GM12878 (cell line): ENCODE data around the gene HERPUD2. TPM values are rescaled to one million over a fixed set of nuclear protein-coding genes. Genes with fewer than 3 reads are reported as not detected.
"Not testable (repeated sequence)": the region's sequence is repeated elsewhere in the genome, so short reads cannot be mapped to it uniquely, and the experiment has no call there.

Source experiments
- ATAC-seq: fragments of 200-7000 bp; cut with Tn5 transposase; 3 replicates; pipeline ENCODE4 v1.9.1; 2020; ENCODE audit warnings: mild to moderate bottlenecking, moderate library complexity
- BruUV-seq: library from RNA; stranded (reverse); fragments of 400-500 nt; replicated peaks from 2 replicates; lab custom pipeline; 2021; lab: Mats Ljungman, UMichigan
- CTCF ChIA-PET: fragments of 300-600 bp; sonication (Branson Sonifier 250); formaldehyde crosslinking; extraction: SDS; loops from one replicate; lab custom pipeline; 2021; ENCODE audit warnings: inconsistent platforms; lab: Yijun Ruan, JAX
- POLR2A ChIA-PET: fragments of 350-600 bp; formaldehyde crosslinking; extraction: SDS; loops from one replicate; lab custom pipeline; 2021; ENCODE audit warnings: inconsistent platforms; lab: Charles Lee
- RAD21 ChIA-PET: fragments of 300-600 bp; sonication (Branson Sonifier 250); formaldehyde crosslinking; loops from one replicate; lab custom pipeline; 2023; ENCODE audit warnings: antibody characterized with exemption; ENCODE audit not compliant: unreplicated experiment; lab: Charles Lee
- SMC1A ChIA-PET: fragments of 300-600 bp; sonication (Branson Sonifier 250); formaldehyde crosslinking; loops from one replicate; lab custom pipeline; 2023; ENCODE audit not compliant: unreplicated experiment, uncharacterized antibody; lab: Charles Lee
- DNase-seq: peaks from one replicate; pipeline ENCODE4 v3.0.0-alpha.2; 2011; ENCODE audit warnings: low read depth, low spot score
- FAIRE-seq: peaks from 3 replicates; lab custom pipeline; 2011; peaks lifted over from hg19 to GRCh38; lab: Jason Lieb, UNC
- H2AFZ ChIP-seq: 2 replicates; pipeline ENCODE4 v1.6.0; 2011; ENCODE audit warnings: low read depth, low read length, control low read depth; ENCODE audit not compliant: control insufficient read depth
- H3K27ac ChIP-seq: 2 replicates; pipeline ENCODE4 v1.5.1; 2011; ENCODE audit warnings: control low read depth; ENCODE audit not compliant: control insufficient read depth, insufficient read depth
- H3K27me3 ChIP-seq, 2 experiments: replicated peaks in 1 of 2; 2 replicates each; pipeline versions ENCODE4 v1.6.0 to v1.6.1; 2011; ENCODE audit warnings: low read length in 1 of 2; ENCODE audit not compliant: control insufficient read depth in 2 of 2, insufficient read depth in 2 of 2
- H3K36me3 ChIP-seq, 2 experiments: 2 replicates each; pipeline ENCODE4 v1.5.1; 2011; ENCODE audit warnings: low read length in 1 of 2; ENCODE audit not compliant: control insufficient read depth in 2 of 2, insufficient read depth in 2 of 2
- H3K4me1 ChIP-seq: 2 replicates; pipeline ENCODE4 v1.6.1; 2011; ENCODE audit warnings: mild to moderate bottlenecking, low read length, moderate library complexity, mixed read lengths; ENCODE audit not compliant: control insufficient read depth, insufficient read depth
- H3K4me2 ChIP-seq: 2 replicates; pipeline ENCODE4 v1.6.0; 2011; ENCODE audit warnings: control low read depth; ENCODE audit not compliant: control insufficient read depth, insufficient read depth
- H3K4me3 ChIP-seq: fragments of 200-600 bp; sonication (generic); 2 replicates; pipeline ENCODE4 v1.5.1; 2016
- H3K79me2 ChIP-seq: 2 replicates; pipeline ENCODE4 v1.6.0; 2011; ENCODE audit warnings: low read length; ENCODE audit not compliant: control insufficient read depth, insufficient read depth
- H3K9ac ChIP-seq: 2 replicates; pipeline ENCODE4 v1.8.0; 2011; ENCODE audit warnings: low read length, control low read depth, mixed read lengths; ENCODE audit not compliant: control insufficient read depth, insufficient read depth
- H3K9me3 ChIP-seq: replicated peaks from 3 replicates; pipeline ENCODE4 v1.5.1; 2011; ENCODE audit warnings: mild to moderate bottlenecking, low read length; ENCODE audit not compliant: control insufficient read depth, insufficient read depth
- H4K20me1 ChIP-seq: 2 replicates; pipeline ENCODE4 v1.6.0; 2011; ENCODE audit not compliant: control insufficient read depth, insufficient read depth
- KLF5 ChIP-seq: fragments of 450-650 bp; IDR thresholded peaks from 2 replicates; pipeline ENCODE4 v1.6.1; 2014; ENCODE audit warnings: mild to moderate bottlenecking; ENCODE audit not compliant: partially characterized antibody
- ZBED1 ChIP-seq: IDR thresholded peaks from 2 replicates; pipeline ENCODE4 v1.6.1; 2016; ENCODE audit warnings: borderline replicate concordance
- WGBS: methylation state at CpG from one replicate; pipeline ENCODE4 v1.1.6; 2016; ENCODE audit warnings: low lambda C conversion rate; ENCODE audit not compliant: insufficient replicate concordance, insufficient coverage; ENCODE audit errors: missing lambda C conversion rate; 5-methylcytosine and 5-hydroxymethylcytosine counted together
- in situ Hi-C: fragments of 300-500 bp; cut with MboI; formaldehyde crosslinking; loops from 9 replicates; pipeline ENCODE4 v1.14.3; 2018; ENCODE audit warnings: mixed read lengths
- intact Hi-C: fragments of 100-400 bp; cut with micrococcal nuclease; formaldehyde crosslinking; loops from one replicate; pipeline ENCODE4 v1.14.2; 2022; ENCODE audit not compliant: unreplicated experiment
- polyA plus RNA-seq, 11 experiments: library from polyadenylated mRNA; depleted of rRNA in 4 of 11; unstranded in 6 of 11; stranded (reverse) in 5 of 11; fragments of >200 nt; fragmentation: Nextera tagmentation in 4 of 11; fragmentation: Illumina TruSeq in 1 of 11; extraction: Ambion mirVana in 4 of 11; extraction: Trizol in 1 of 11; gene quantifications; 1 replicate in 1 of 11; 2 replicates in 10 of 11; pipeline versions ENCODE4 v1.2.1 to v1.2.3, GENCODE V29; 2011 to 2016; ENCODE audit warnings: inconsistent platforms in 2 of 11, missing spikeins in 2 of 11, low read depth in 1 of 11
- total RNA-seq, 4 experiments: library from RNA; depleted of rRNA in 3 of 4; stranded (reverse); fragments of >200 nt in 3 of 4; fragmentation: Illumina TruSeq in 1 of 4; extraction: Trizol in 1 of 4; gene quantifications; 2 replicates each; pipeline versions ENCODE4 v1.2.1 to v1.2.3, GENCODE V29; 2013 to 2021

Gene HERPUD2
- total and polyA plus RNA-seq, 10 of the 15 experiments (the other 5 are each of a cell fraction or from before 2014, with no cell fraction given): 4.7 to 69.6 (median 13.9) TPM

- FAIRE-seq, H3K27ac ChIP-seq, ATAC-seq, CTCF ChIA-PET, POLR2A ChIA-PET, H3K4me3 ChIP-seq, H3K79me2 ChIP-seq, H3K4me2 ChIP-seq, H3K9me3 ChIP-seq, H3K27me3 ChIP-seq, H3K9ac ChIP-seq, in situ Hi-C loops, DNase-seq, H3K4me1 ChIP-seq, H3K36me3 ChIP-seq, intact Hi-C loops, H4K20me1 ChIP-seq, H2AFZ ChIP-seq, RAD21 ChIA-PET: not testable (repeated sequence)
- TSS peak; percentile 32 for BruUV-seq
- WGBS: 94% methylated on average over 4 of the region's 4 CpGs
- SMC1A ChIA-PET: interaction anchor here (2.1 kb wide), 1 partner anchor 18 kb away, joined by 8 read pairs; no protein-coding TSS in a partner anchor
These were observed 34.5 kb downstream of the HERPUD2 start for GRCh38 chr7:35660411-35660810.

GRCh38 chr7:35658606-35659201 lies 36.2 kb downstream of the HERPUD2 start:
- no TSS peak for BruUV-seq
- Histone ChIP-seq H3K27me3 (no peaks in the 10 kb centered on the region), H3K36me3 (no peaks in the 10 kb centered on the region; a peak in 1 of 4 replicates), H3K79me2 (no peaks in the 10 kb centered on the region)
- in situ Hi-C loops: no loop called here
- CTCF ChIA-PET: interaction anchor here (0.8 to 1.8 kb wide), 6 partner anchors 14 to 248 kb away, joined by 3 to 5 read pairs (median 3); no protein-coding TSS in a partner anchor
- DNase-seq: peak; percentile 26
- TF ChIP-seq KLF5: no peak
- TF ChIP-seq ZBED1: no peak
- TF ChIP-seq, all 136 proteins: peak for 0
- H3K27ac ChIP-seq: peak overlapping the region; percentile 44; the same call in 1 of the 2 replicates
- ChIA-PET RAD21 (interaction anchor here (0.6 to 1.0 kb wide), 2 partner anchors 12 kb away, joined by 3 read pairs; no protein-coding TSS in a partner anchor), SMC1A (interaction anchor here (0.6 to 2.1 kb wide), 9 partner anchors 8 to 69 kb away, joined by 3 to 8 read pairs (median 3); no protein-coding TSS in a partner anchor), POLR2A (no interaction called here)
- H3K4me1 ChIP-seq: peaks cover 8% of the 10 kb centered on the region; the same call in 1 of the 2 replicates
- intact Hi-C loops: no loop called here
- no peak overlapping the region for H3K9ac ChIP-seq
- ATAC-seq: peak; percentile 71
- no peaks in the 10 kb centered on the region for H4K20me1 ChIP-seq
- no peaks in the 10 kb centered on the region; the same call in 2 of the 3 replicates for H3K9me3 ChIP-seq
- no peak overlapping the region for H3K4me3 ChIP-seq
- no peak overlapping the region for H2AFZ ChIP-seq
- WGBS: 4% methylated on average over 1 of the region's 1 CpG
- peak; percentile 81 for FAIRE-seq
- no peak overlapping the region for H3K4me2 ChIP-seq
